ENCODE data around the gene BARHL2.

GRCh38 chr1:90753556-90753955 is 36.5 kb upstream of the BARHL2 start:
- TF ChIP-seq CTCF (IDR thresholded peaks at IDR 0.05; ENCODE audit: poor library complexity): no peak
- no peak for TF ChIP-seq EZH2 (IDR thresholded peaks at IDR 0.05; ENCODE audit: borderline replicate concordance)

Measured in hepatocyte (in vitro differentiated cells).